Gastrocnemius medialis (tissue), 4 donors: Measurements from ENCODE around the gene SRM. TPM values are rescaled to one million over a fixed set of nuclear protein-coding genes. Genes with fewer than 3 reads are reported as not detected.

ENCODE experiments used
- ATAC-seq, 2 donors: fragments of 150-250 bp; one replicate each; pipeline ENCODE4 v1.9.1; 2016
- DNase-seq, 2 donors: peaks; one replicate each; pipeline ENCODE4 v3.0.0-alpha.2; 2019
- H3K27ac ChIP-seq, 4 donors: fragments of 200-600 bp; sonication (generic); 1 replicate in 1 of 4; 2 replicates in 3 of 4; pipeline ENCODE4 v1.5.1; 2016 to 2018; ENCODE audit warnings: mild to moderate bottlenecking in 2 of 4, moderate library complexity in 1 of 4
- H3K27me3 ChIP-seq, 3 donors: fragments of 200-600 bp; sonication (generic) in 2 of 3; 1 replicate in 1 of 3; 2 replicates in 2 of 3; pipeline versions ENCODE4 v1.5.1 to v1.6.0; 2016 to 2019; ENCODE audit warnings: mild to moderate bottlenecking in 1 of 3, moderate library complexity in 1 of 3
- H3K36me3 ChIP-seq, 2 donors: fragments of 200-600 bp; sonication (generic) in 1 of 2; one replicate each; pipeline ENCODE4 v1.5.1; 2017 to 2018
- H3K4me1 ChIP-seq, 2 donors: fragments of 200-600 bp; sonication (generic) in 1 of 2; one replicate each; pipeline ENCODE4 v1.5.1; 2016 to 2017; ENCODE audit warnings: mild to moderate bottlenecking in 2 of 2
- H3K4me3 ChIP-seq, 4 donors: fragments of 200-600 bp; sonication (generic) in 3 of 4; 1 replicate in 1 of 4; 2 replicates in 3 of 4; pipeline ENCODE4 v1.5.1; 2016 to 2019; ENCODE audit warnings: mild to moderate bottlenecking in 2 of 4
- H3K9me3 ChIP-seq, 3 donors: fragments of 200-600 bp; sonication (generic) in 2 of 3; 1 replicate in 1 of 3; 2 replicates in 2 of 3; pipeline ENCODE4 v1.5.1; 2016 to 2019
- POLR2A ChIP-seq, 2 donors: fragments of 450-650 bp; IDR thresholded peaks; one replicate each; pipeline ENCODE4 v1.6.1; 2017; ENCODE audit warnings: antibody characterized with exemption in 2 of 2, mild to moderate bottlenecking in 2 of 2, moderate library complexity in 2 of 2
- in situ Hi-C, 4 donors: fragments of 200-750 bp; cut with MboI; loops; one replicate each; pipeline versions ENCODE4 v1.15.0 to v1.8.0; 2017; ENCODE audit warnings: low sequenced_read_pairs in 4 of 4
- intact Hi-C: fragments of 100-400 bp; cut with DNase I; formaldehyde crosslinking; loops from one replicate; pipeline ENCODE4 v1.15.1; 2023; ENCODE audit warnings: low total_unique reads
- total RNA-seq, 4 donors: library from RNA; depleted of rRNA; stranded (reverse); fragments of >200 nt; gene quantifications; one replicate each; pipeline versions ENCODE4 v1.1.0 to v1.2.3, GENCODE V29; 2016
- TF ChIP-seq, protein P1 (sequence below), 5 experiments: fragments of 450-650 bp in 3 of 5; fragments of 200-600 bp in 2 of 5; sonication (generic) in 2 of 5; IDR thresholded peaks in 4 of 5; conservative IDR thresholded peaks in 1 of 5; 1 replicate in 4 of 5; 2 replicates in 1 of 5; pipeline ENCODE4 v1.5.1; 2016 to 2019; ENCODE audit warnings: antibody characterized with exemption in 5 of 5, mild to moderate bottlenecking in 3 of 5, moderate library complexity in 3 of 5

SRM gene
- total RNA-seq, 4 donors from 2014 or later = 32.1 to 80.3 (median 48.3) TPM

DNA sequence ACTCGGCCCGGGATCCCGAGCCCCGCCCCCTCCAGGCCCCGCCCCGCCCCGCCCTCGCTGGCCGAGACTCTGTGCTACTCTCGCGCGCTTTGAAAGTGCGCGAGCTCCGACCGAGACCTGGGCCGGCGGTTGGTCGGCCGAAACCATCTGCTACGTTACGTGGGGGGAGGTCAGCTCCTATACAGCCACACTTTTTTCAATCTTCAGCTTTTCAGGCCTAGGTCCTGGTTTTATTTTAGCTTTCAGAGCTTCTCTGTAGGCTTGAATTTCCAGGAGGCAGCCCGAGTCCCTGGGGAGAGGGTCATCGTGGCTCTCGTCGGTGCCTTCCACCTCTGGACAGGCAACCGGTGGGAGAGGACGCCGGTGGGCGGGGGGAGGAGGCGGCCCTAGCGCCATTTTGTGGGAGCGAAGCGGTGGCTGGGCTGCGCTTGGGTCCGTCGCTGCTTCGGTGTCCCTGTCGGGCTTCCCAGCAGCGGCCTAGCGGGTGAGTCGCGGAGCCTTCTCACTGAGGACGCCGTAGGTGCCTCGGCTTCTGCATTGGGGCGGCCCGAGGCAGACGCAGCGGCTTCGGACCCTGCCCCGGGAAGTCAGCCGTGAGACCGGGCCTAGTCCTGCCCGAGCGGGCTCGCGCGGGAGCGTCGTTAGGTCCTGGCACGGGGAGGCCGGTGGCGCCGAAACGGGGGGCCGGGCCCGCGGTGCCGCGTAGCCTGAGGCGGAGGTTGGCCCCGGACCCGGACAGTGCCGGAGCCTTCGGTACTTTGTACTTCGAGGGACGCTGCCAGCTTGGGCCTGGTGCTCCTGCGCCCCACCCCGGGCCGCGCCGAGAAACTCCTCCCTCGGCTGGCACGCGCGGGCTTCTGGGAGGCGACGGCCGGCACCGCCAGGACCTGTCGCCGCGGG is 47.3 kb downstream of the SRM start, which contains the start of gene TARDBP:
TSS of gene TARDBP (plus strand) at position 395 of the 900 bp plus-strand sequence. CDS start 1,074 bp downstream, outside the sequence.
- H3K4me1 ChIP-seq = peaks cover 37 to 39% of the 10 kb centered on the region in 2 donors
- in situ Hi-C loops = no loop called here
- TF ChIP-seq POLR2A (IDR thresholded peaks at IDR 0.05) = peak; percentile 97 to 99
- TF ChIP-seq, protein P1, sequence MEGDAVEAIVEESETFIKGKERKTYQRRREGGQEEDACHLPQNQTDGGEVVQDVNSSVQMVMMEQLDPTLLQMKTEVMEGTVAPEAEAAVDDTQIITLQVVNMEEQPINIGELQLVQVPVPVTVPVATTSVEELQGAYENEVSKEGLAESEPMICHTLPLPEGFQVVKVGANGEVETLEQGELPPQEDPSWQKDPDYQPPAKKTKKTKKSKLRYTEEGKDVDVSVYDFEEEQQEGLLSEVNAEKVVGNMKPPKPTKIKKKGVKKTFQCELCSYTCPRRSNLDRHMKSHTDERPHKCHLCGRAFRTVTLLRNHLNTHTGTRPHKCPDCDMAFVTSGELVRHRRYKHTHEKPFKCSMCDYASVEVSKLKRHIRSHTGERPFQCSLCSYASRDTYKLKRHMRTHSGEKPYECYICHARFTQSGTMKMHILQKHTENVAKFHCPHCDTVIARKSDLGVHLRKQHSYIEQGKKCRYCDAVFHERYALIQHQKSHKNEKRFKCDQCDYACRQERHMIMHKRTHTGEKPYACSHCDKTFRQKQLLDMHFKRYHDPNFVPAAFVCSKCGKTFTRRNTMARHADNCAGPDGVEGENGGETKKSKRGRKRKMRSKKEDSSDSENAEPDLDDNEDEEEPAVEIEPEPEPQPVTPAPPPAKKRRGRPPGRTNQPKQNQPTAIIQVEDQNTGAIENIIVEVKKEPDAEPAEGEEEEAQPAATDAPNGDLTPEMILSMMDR (IDR thresholded peaks at IDR 0.05 in 4 of 5, conservative IDR thresholded peaks at IDR 0.05 in 1 of 5) = no peak
- H3K9me3 ChIP-seq = no peaks in the 10 kb centered on the region
- intact Hi-C loops = loop anchor here (1.0 to 5.0 kb wide), 4 partner anchors 32 to 725 kb away; partner anchors contain the start of genes AGTRAP and SRM
- DNase-seq (peak; percentile 75 to 84), ATAC-seq (peak; percentile 93 to 95)
- H3K27me3 ChIP-seq = no peaks in the 10 kb centered on the region
- H3K27ac ChIP-seq = peak within 1 kb of the TSS; percentile 93 to 99 (median 97)
- peaks cover 5 to 41% of the 10 kb centered on the region in 2 donors for H3K36me3 ChIP-seq
- H3K4me3 ChIP-seq = peak within 1 kb of the TSS; percentile 83 to 96 (median 90)

Other genes starting within 250 kb of the SRM start
- 100 to 1,000 TPM in 1 of 4 donors, 10 to 100 TPM in 3; 72.0 to 101 (median 85.5) TPM for gene TARDBP, start 47.4 kb downstream of the SRM start, total RNA-seq
- gene MASP2, start 12.8 kb downstream of the SRM start, total RNA-seq = under 1 TPM in 1 of 4 donors, not detected in 3; 0.16 TPM
- 10 to 100 TPM; 26.5 to 44.4 (median 40.3) TPM for gene EXOSC10, start 39.9 kb upstream of the SRM start, total RNA-seq
- gene ANGPTL7, start 129.3 kb upstream of the SRM start, total RNA-seq = 10 to 100 TPM in 1 of 4 donors, 1 to 10 TPM in 2, under 1 TPM in 1; 0.56 to 30.7 (median 3.3) TPM
- gene MTOR, start 202.5 kb upstream of the SRM start, total RNA-seq = 10 to 100 TPM; 40.7 to 66.3 (median 52.9) TPM
- gene UBIAD1, start 213.2 kb upstream of the SRM start, total RNA-seq = 10 to 100 TPM; 15.1 to 24.5 (median 20.2) TPM